ENCODE measurements around the gene RHOBTB3.

The RHOBTB3 gene

GRCh38 chr5:95798048-95798447 is 66.9 kb downstream of the RHOBTB3 start:
- H3K27me3 ChIP-seq = no peaks in the 10 kb centered on the region
- TF ChIP-seq CTCF (IDR thresholded peaks at IDR 0.05; ENCODE audit: low read depth, low read length) = no peak
- H3K9me3 ChIP-seq = no peaks in the 10 kb centered on the region
- DNase-seq = no peak
- H3K36me3 ChIP-seq = peaks cover 13% of the 10 kb centered on the region
- no peaks in the 10 kb centered on the region; the same call in 1 of the 2 replicates for H3K4me1 ChIP-seq
- no peak overlapping the region for H3K4me3 ChIP-seq (ENCODE audit: low read depth, low read length)

GRCh38 chr5:95798545-95798944 is 67.4 kb downstream of the RHOBTB3 start:
- no peak for TF ChIP-seq CTCF (IDR thresholded peaks at IDR 0.05; ENCODE audit: low read depth, low read length)
- peaks cover 4% of the 10 kb centered on the region for H3K4me1 ChIP-seq
- peaks cover 13% of the 10 kb centered on the region for H3K36me3 ChIP-seq
- no peak overlapping the region for H3K4me3 ChIP-seq (ENCODE audit: low read depth, low read length)
- no peak for DNase-seq
- no peaks in the 10 kb centered on the region for H3K9me3 ChIP-seq
- H3K27me3 ChIP-seq = no peaks in the 10 kb centered on the region

GRCh38 chr5:95799191-95799835 is 68.2 kb downstream of the RHOBTB3 start:
- no peaks in the 10 kb centered on the region for H3K27me3 ChIP-seq
- H3K36me3 ChIP-seq = peaks cover 8% of the 10 kb centered on the region

GRCh38 chr5:95800553-95800952 is 69.4 kb downstream of the RHOBTB3 start:
- no peak for DNase-seq
- no peak for TF ChIP-seq CTCF (IDR thresholded peaks at IDR 0.05; ENCODE audit: low read depth, low read length)
- Histone ChIP-seq H3K4me3 (ENCODE audit: low read depth, low read length) (no peak overlapping the region), H3K27me3 (no peaks in the 10 kb centered on the region), H3K9me3 (no peaks in the 10 kb centered on the region), H3K4me1 (peaks cover 8% of the 10 kb centered on the region), H3K36me3 (peaks cover 4% of the 10 kb centered on the region; the same call in 1 of the 2 replicates)

More at GRCh38 chr5:95799191-95799835, 68.2 kb downstream of the RHOBTB3 start:
- no peak for TF ChIP-seq CTCF (IDR thresholded peaks at IDR 0.05; ENCODE audit: low read depth, low read length)
- no peak for DNase-seq
- Histone ChIP-seq H3K9me3 (no peaks in the 10 kb centered on the region), H3K4me1 (peaks cover 8% of the 10 kb centered on the region), H3K4me3 (ENCODE audit: low read depth, low read length) (no peak overlapping the region)

GRCh38 chr5:95801532-95801931 is 70.4 kb downstream of the RHOBTB3 start:
- Histone ChIP-seq H3K36me3 (peaks cover 4% of the 10 kb centered on the region; the same call in 1 of the 2 replicates), H3K27me3 (no peaks in the 10 kb centered on the region), H3K4me1 (peaks cover 8% of the 10 kb centered on the region), H3K4me3 (ENCODE audit: low read depth, low read length) (no peak overlapping the region), H3K9me3 (no peaks in the 10 kb centered on the region)
- no peak for TF ChIP-seq CTCF (IDR thresholded peaks at IDR 0.05; ENCODE audit: low read depth, low read length)
- no peak for DNase-seq

- Histone ChIP-seq H3K9me3 (no peaks in the 10 kb centered on the region), H3K4me3 (ENCODE audit: low read depth, low read length) (no peak overlapping the region), H3K36me3 (peaks cover under 1% of the 10 kb centered on the region; the same call in 1 of the 2 replicates), H3K27me3 (no peaks in the 10 kb centered on the region), H3K4me1 (peaks cover 8% of the 10 kb centered on the region)
- no peak for TF ChIP-seq CTCF (IDR thresholded peaks at IDR 0.05; ENCODE audit: low read depth, low read length)
- no peak for DNase-seq
These were observed 70.8 kb downstream of the RHOBTB3 start for GRCh38 chr5:95801961-95802360.
